Gastroesophageal sphincter (tissue), 4 donors: ENCODE data around the gene TNP1. TPM values are rescaled to one million over a fixed set of nuclear protein-coding genes. Genes with fewer than 3 reads are reported as not detected.

Experiments used
- ATAC-seq: fragments of 150-250 bp; one replicate; pipeline ENCODE4 v1.9.1; 2016; ENCODE audit warnings: mild to moderate bottlenecking, moderate library complexity
- H3K27ac ChIP-seq, 4 donors: fragments of 200-600 bp; sonication (generic) in 3 of 4; 1 replicate in 3 of 4; 2 replicates in 1 of 4; pipeline ENCODE4 v1.5.1; 2016 to 2019
- H3K27me3 ChIP-seq: fragments of 200-600 bp; sonication (generic); one replicate; pipeline ENCODE4 v1.5.1; 2019
- H3K36me3 ChIP-seq, 2 donors: fragments of 200-600 bp; sonication (generic); one replicate each; pipeline ENCODE4 v1.5.1; 2019; ENCODE audit warnings: control low read depth in 1 of 2
- H3K4me1 ChIP-seq, 3 donors: fragments of 200-600 bp; sonication (generic); 1 replicate in 2 of 3; 2 replicates in 1 of 3; pipeline ENCODE4 v1.5.1; 2016 to 2019; ENCODE audit warnings: control low read depth in 2 of 3
- H3K4me3 ChIP-seq, 2 donors: fragments of 200-600 bp; sonication (generic); one replicate each; pipeline ENCODE4 v1.5.1; 2019; ENCODE audit warnings: mild to moderate bottlenecking in 1 of 2, moderate library complexity in 1 of 2
- H3K9me3 ChIP-seq, 3 donors: fragments of 200-600 bp; sonication (generic); one replicate each; pipeline ENCODE4 v1.5.1; 2017 to 2019; ENCODE audit warnings: control low read depth in 2 of 3
- EP300 ChIP-seq: sonication (generic); formaldehyde crosslinking; IDR thresholded peaks from one replicate; pipeline ENCODE4 v1.6.1; 2017; ENCODE audit warnings: antibody characterized with exemption, mild to moderate bottlenecking
- POLR2A ChIP-seq, 2 donors: fragments of 450-650 bp; IDR thresholded peaks; one replicate each; pipeline ENCODE4 v1.6.1; 2017; ENCODE audit warnings: antibody characterized with exemption in 2 of 2, mild to moderate bottlenecking in 2 of 2, moderate library complexity in 1 of 2
- POLR2AphosphoS5 ChIP-seq: sonication (generic); formaldehyde crosslinking; IDR thresholded peaks from one replicate; pipeline ENCODE4 v1.6.1; 2017; ENCODE audit warnings: antibody characterized with exemption
- WGBS, 2 donors: methylation state at CpG; one replicate each; pipeline ENCODE4 v1.1.5; 2018; ENCODE audit warnings: low coverage in 1 of 2; 5-methylcytosine and 5-hydroxymethylcytosine counted together
- total RNA-seq, 4 donors: library from RNA; depleted of rRNA; stranded (reverse); fragments of >200 nt; gene quantifications; one replicate each; pipeline ENCODE4 v1.1.0, GENCODE V29; 2016
- TF ChIP-seq, protein P1 (sequence below), 4 experiments: fragments of 200-600 bp in 2 of 4; fragments of 450-650 bp in 2 of 4; sonication (generic) in 1 of 4; IDR thresholded peaks; one replicate each; pipeline ENCODE4 v1.5.1; 2017 to 2019; ENCODE audit warnings: antibody characterized with exemption in 4 of 4, mild to moderate bottlenecking in 2 of 4, moderate library complexity in 2 of 4

TNP1 gene
- total RNA-seq, 4 donors from 2014 or later, result not detected

DNA sequence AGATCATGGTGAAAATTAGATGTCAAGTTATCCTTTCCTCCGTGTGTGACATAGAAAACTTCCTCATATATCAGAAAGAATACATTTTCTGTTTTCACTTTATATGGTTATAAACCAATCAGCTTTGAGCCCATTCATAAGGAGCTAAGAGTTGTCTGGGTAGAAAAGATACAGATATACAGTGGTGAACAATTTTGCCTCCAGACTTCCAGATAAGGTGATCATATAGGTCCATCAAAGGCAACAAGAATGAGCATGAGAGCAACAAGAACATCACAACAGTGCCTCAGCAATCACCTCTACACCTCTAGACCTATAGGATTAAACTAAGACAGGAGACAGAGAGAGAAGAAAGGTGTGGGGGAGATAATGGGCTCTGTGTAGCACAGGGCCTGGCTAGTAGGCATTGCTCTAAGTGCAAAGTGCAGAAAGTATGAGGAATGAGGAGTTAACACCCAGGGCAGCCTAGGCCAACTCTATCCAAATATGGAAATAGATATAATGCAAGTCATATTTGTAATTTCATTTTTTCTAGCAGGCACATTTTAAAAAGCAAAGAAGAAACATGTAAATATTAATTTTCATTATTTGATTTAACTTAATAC lies 8.3 kb downstream of the TNP1 start:
- WGBS, 2 donors, result 42 to 60% methylated on average over 1 of the region's 1 CpG
- no peak for ATAC-seq
- H3K9me3 ChIP-seq, result no peaks in the 10 kb centered on the region
- no peaks in the 10 kb centered on the region for H3K36me3 ChIP-seq
- H3K4me1 ChIP-seq, result peaks cover 0 to 41% (median 7%) of the 10 kb centered on the region in 3 donors
- H3K27ac ChIP-seq, result no peak overlapping the region
- H3K4me3 ChIP-seq, result no peak overlapping the region
- no peaks in the 10 kb centered on the region for H3K27me3 ChIP-seq
- TF ChIP-seq POLR2A (IDR thresholded peaks at IDR 0.05), result no peak
- no peak for TF ChIP-seq POLR2AphosphoS5

DNA sequence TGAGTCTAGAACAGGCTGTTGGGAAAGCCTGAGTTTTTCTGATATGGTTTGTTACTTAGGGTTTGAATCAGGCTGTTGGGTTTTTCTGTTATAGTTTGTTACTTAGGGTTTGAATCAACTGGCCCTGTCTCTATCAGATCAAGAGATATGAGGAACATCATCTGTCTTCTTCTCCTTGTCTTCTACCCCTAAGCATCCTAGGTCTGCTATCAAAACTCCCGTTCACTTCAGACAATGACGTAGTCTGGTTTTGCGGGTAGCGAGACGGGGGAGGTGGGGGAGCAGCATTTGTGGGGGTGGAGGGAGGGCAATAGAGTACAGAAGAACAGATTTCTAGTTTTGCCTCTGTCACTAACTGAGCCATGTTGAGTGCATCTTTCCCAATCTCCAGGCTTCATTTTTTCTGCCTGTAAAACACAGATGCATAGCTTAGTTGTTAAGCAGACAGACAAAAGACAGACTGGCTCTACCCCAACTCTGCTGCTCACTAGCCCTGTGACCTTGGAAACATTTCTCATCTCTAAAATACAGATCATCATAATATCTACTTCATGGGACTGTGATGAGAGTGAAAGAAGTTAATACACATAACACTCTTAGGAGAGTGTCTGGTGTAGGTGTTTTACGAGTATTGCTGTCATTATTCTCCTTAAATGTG lies 9.1 kb downstream of the TNP1 start:
- TF ChIP-seq POLR2AphosphoS5 (no peak), EP300 (no peak), POLR2A (IDR thresholded peaks at IDR 0.05) (no peak)
- TF ChIP-seq, protein P1, sequence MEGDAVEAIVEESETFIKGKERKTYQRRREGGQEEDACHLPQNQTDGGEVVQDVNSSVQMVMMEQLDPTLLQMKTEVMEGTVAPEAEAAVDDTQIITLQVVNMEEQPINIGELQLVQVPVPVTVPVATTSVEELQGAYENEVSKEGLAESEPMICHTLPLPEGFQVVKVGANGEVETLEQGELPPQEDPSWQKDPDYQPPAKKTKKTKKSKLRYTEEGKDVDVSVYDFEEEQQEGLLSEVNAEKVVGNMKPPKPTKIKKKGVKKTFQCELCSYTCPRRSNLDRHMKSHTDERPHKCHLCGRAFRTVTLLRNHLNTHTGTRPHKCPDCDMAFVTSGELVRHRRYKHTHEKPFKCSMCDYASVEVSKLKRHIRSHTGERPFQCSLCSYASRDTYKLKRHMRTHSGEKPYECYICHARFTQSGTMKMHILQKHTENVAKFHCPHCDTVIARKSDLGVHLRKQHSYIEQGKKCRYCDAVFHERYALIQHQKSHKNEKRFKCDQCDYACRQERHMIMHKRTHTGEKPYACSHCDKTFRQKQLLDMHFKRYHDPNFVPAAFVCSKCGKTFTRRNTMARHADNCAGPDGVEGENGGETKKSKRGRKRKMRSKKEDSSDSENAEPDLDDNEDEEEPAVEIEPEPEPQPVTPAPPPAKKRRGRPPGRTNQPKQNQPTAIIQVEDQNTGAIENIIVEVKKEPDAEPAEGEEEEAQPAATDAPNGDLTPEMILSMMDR (IDR thresholded peaks at IDR 0.05), result no peak

DNA sequence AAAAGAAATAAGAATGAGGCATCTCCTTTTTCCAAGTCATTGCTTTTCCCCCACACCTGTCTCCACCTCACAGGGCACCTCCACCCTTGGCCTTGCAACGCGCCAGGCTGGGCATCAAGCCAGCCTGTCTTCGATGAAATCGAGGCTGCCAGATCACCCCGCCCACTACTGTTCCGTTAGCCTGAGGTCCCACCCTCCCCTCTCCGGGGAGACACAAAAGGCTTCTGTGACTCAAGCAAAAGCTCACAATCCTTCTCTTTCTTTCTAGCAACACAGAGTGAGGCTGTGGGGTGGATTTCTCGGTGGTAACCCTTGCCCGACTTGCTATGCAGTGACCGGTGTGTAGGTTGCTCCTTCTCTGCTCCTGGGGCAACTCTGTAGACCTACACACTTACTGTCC lies 9.9 kb downstream of the TNP1 start:
- TF ChIP-seq, protein P1 (IDR thresholded peaks at IDR 0.05), result no peak
- TF ChIP-seq POLR2AphosphoS5, result no peak
- TF ChIP-seq POLR2A (IDR thresholded peaks at IDR 0.05), result no peak
- no peak for TF ChIP-seq EP300
- ATAC-seq, result peak; percentile 37
- 20 to 68% methylated on average over 1 to 10 of the region's 10 CpGs for WGBS, 2 donors
- Histone ChIP-seq H3K36me3 (no peaks in the 10 kb centered on the region), H3K27me3 (no peaks in the 10 kb centered on the region), H3K27ac (peak overlapping the region in 1 of 4 donors; percentile 2), H3K4me1 (peaks cover 0 to 25% (median 3%) of the 10 kb centered on the region in 3 donors), H3K4me3 (no peak overlapping the region), H3K9me3 (no peaks in the 10 kb centered on the region)

More for the DNA sequence above, 9.1 kb downstream of the TNP1 start:
- Histone ChIP-seq H3K4me1 (peaks cover 0 to 34% (median 7%) of the 10 kb centered on the region in 3 donors), H3K4me3 (no peak overlapping the region), H3K9me3 (no peaks in the 10 kb centered on the region), H3K27ac (peak overlapping the region in 2 of 4 donors; percentile 2 to 3), H3K27me3 (no peaks in the 10 kb centered on the region), H3K36me3 (no peaks in the 10 kb centered on the region)
- ATAC-seq, result no peak
- WGBS, 2 donors, result 70 to 84% methylated on average over 4 to 6 of the region's 6 CpGs

DNA sequence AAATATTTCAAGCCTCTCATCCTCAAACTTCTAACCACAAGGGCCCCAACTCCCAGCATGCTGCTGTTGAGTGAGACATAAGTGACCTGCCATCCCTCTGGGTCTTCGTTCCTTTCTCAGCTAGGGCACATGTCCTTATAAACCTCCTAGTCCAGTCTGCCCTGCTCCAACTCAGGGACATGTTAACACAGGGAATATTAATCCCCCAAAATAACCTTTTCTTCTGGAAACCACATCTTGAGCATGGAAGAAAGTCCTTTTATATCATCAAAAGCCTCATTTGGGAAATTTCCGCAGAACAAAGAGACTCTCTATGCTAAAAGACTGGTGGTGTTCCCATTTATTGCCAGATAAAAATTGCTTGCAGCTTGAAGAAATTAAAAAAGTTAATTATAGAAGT lies 14.4 kb downstream of the TNP1 start:
- ATAC-seq, result no peak

DNA sequence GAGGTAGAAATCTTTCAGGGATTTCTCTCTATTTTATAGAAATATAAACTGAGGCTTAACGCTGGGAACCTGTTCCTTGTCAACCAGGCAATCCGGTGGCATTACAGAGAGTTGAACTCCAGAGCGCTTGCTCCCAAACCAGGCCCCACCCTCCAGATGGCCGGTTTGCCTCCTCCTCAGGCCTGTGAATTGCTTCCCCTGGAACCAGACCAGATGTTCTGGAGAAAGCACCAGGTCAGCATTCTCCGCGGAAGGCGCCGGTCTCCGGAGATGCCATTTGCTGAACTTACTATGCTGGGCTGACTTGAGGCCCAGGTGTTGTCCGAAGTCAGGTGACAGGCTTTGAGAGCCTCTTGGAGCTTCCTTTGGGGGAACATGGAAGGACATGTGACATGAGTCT lies 17.2 kb downstream of the TNP1 start:
- peaks cover 0 to 25% (median 4%) of the 10 kb centered on the region in 3 donors for H3K4me1 ChIP-seq
- 42 to 67% methylated on average over 1 to 4 of the region's 10 CpGs for WGBS, 2 donors
- peak; percentile 25 for ATAC-seq
- H3K36me3 ChIP-seq, result no peaks in the 10 kb centered on the region
- no peak overlapping the region for H3K27ac ChIP-seq
- no peak overlapping the region for H3K4me3 ChIP-seq
- H3K9me3 ChIP-seq, result no peaks in the 10 kb centered on the region
- no peaks in the 10 kb centered on the region for H3K27me3 ChIP-seq
- TF ChIP-seq, protein P1 (IDR thresholded peaks at IDR 0.05), result no peak
- TF ChIP-seq POLR2AphosphoS5 (no peak), POLR2A (IDR thresholded peaks at IDR 0.05) (no peak), EP300 (no peak)

More for the DNA sequence above, 14.4 kb downstream of the TNP1 start:
- H3K27ac ChIP-seq, result no peak overlapping the region
- TF ChIP-seq POLR2AphosphoS5, result no peak
- no peak for TF ChIP-seq POLR2A (IDR thresholded peaks at IDR 0.05)
- TF ChIP-seq, protein P1 (IDR thresholded peaks at IDR 0.05), result no peak
- no peak for TF ChIP-seq EP300
- H3K27me3 ChIP-seq, result no peaks in the 10 kb centered on the region
- 80 to 96% methylated on average over 1 to 2 of the region's 2 CpGs for WGBS, 2 donors
- H3K4me1 ChIP-seq, result peaks cover 0 to 19% (median 8%) of the 10 kb centered on the region in 3 donors
- H3K4me3 ChIP-seq, result no peak overlapping the region
- H3K36me3 ChIP-seq, result no peaks in the 10 kb centered on the region
- H3K9me3 ChIP-seq, result no peaks in the 10 kb centered on the region
